ENCODE data around the gene MSL3B.

The MSL3B gene

GRCh38 chr2:233857511-233858141, 10.6 kb downstream of the MSL3B start:
- TF ChIP-seq, protein P1, sequence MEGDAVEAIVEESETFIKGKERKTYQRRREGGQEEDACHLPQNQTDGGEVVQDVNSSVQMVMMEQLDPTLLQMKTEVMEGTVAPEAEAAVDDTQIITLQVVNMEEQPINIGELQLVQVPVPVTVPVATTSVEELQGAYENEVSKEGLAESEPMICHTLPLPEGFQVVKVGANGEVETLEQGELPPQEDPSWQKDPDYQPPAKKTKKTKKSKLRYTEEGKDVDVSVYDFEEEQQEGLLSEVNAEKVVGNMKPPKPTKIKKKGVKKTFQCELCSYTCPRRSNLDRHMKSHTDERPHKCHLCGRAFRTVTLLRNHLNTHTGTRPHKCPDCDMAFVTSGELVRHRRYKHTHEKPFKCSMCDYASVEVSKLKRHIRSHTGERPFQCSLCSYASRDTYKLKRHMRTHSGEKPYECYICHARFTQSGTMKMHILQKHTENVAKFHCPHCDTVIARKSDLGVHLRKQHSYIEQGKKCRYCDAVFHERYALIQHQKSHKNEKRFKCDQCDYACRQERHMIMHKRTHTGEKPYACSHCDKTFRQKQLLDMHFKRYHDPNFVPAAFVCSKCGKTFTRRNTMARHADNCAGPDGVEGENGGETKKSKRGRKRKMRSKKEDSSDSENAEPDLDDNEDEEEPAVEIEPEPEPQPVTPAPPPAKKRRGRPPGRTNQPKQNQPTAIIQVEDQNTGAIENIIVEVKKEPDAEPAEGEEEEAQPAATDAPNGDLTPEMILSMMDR (IDR thresholded peaks at IDR 0.05) = peak; percentile 91

DNA sequence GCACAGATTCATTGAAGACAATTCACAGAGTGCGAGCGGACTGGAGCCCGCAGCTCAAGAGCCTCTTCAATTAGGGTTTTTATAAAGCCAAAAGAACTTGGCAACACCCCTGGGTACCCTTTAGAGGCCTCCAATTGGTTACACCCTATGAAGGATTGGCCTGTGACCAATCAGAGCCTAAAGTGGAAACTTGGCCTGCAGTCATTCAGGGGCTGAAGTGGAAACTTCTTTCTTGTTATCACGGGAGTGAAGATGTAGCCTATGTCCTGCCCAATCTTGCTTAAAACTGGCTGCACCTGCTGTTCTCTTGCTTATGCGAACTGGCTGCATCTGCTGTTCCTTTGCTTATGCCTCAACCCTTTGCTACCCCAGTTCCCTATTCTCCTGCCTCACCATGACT, 12.0 kb downstream of the MSL3B start:
- TF ChIP-seq, protein P1 (IDR thresholded peaks at IDR 0.05) = no peak

- TF ChIP-seq, protein P1 (IDR thresholded peaks at IDR 0.05) = no peak
Observed at GRCh38 chr2:233855345-233855744, 12.8 kb downstream of the MSL3B start.

DNA sequence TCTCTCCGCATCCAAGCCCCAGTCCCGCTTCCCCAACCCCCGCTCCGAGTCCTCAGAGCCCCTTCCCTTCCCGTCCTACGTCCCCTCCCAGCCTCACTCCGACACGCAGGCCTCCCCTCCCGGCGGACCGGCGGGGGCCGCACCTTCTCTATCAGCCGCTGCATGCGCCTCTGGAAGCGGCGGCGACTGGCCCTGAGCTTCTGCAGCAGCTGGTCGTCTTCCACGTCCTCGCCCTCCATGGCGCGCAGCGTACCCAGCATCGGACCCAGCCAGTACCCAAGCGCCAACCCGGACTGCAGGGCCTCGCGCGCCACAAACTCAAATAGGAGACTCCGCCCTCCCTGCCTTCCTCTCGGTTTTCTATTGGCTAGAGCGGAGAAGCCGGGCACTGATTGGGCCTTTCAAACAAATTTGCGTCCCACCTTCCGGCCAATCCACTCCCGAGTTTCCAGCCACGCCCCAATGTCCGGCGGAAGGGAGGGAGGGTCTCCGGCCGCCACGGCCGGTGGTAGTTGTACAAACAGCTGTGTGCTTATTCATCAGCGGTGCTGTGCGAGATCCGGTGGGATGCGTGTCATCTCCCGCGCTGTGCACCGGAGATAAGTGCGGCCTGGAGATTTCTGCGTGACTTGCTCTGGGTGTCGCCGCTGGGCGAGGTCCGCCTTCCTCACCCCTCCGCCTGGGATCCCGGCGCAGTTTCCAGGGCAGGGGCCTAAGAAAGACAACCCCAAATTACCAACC, 13.8 kb downstream of the MSL3B start, which contains the start of gene HJURP:
Gene HJURP, minus strand, starts transcription at position 295 of the 741 bp plus-strand sequence. Its CDS starts 35 bp downstream, at position 260.
- TF ChIP-seq, protein P1 (IDR thresholded peaks at IDR 0.05) = no peak

DNA sequence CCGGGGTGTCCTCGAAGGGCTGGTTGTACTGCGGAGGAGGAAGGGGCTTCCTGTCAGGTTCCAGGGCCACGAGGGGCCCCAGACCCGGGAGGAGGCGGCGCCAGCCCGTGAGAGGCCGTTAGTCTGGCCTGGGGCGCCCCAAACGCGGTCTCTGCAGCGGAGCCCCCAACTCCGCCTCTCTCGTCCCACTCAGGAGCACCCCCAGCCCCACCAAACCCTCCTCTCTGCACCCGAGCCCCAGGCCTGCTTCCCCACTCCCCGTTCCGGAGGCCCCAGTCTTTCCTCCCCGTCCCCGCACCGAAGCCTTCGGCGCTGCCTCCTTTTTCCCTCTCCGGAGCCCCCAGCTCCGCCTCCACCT, 14.3 kb downstream of the MSL3B start:
- TF ChIP-seq, protein P1 (IDR thresholded peaks at IDR 0.05) = no peak

- TF ChIP-seq, protein P1 (IDR thresholded peaks at IDR 0.05) = no peak
Observed at GRCh38 chr2:233853353-233853752, 14.8 kb downstream of the MSL3B start.

- TF ChIP-seq, protein P1 (IDR thresholded peaks at IDR 0.05) = no peak
Observed at GRCh38 chr2:233852056-233852455, 16.1 kb downstream of the MSL3B start.

Measured in LNCAP (cell line).